ENCODE measurements around the gene CRACR2B.
A peak's percentile ranks its signal among the peaks of the same experiment; 100 is the strongest.

The CRACR2B gene

DNA sequence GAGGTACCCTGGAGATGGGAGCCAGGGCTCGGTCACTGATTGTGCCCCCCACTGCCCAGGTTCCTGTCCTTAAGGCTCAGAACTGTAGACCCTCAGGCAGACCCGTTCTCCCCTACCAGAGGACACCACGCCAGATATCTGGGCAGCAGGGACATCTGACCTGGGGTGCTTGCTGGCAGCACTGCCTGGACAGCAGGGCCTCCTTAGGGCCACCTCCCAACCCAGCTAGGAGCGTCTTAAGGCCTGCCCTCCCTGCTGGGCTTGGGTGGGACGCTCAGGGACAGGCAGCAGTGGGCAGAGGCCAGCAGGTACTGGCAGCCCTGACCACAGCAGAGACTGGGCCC, 11.5 kb downstream of the CRACR2B start:
- H3K9ac ChIP-seq (ENCODE audit: low read length): no peak overlapping the region
- H3K27ac ChIP-seq (ENCODE audit: low read depth, low read length): no peak overlapping the region
- H3K27me3 ChIP-seq (ENCODE audit: control insufficient read depth in 1 of 2, insufficient read depth in 2 of 2, low read length in 2 of 2): no peaks in the 10 kb centered on the region
- H3K9me3 ChIP-seq (ENCODE audit: low read length): no peaks in the 10 kb centered on the region
- H3K4me1 ChIP-seq (ENCODE audit: insufficient read depth, low read length): peaks cover 32% of the 10 kb centered on the region
- H3K36me3 ChIP-seq (ENCODE audit: insufficient read depth, low read length): peaks cover 32% of the 10 kb centered on the region
- H3K4me3 ChIP-seq (ENCODE audit: low read depth in 1 of 2, low read length in 2 of 2): no peak overlapping the region

DNA sequence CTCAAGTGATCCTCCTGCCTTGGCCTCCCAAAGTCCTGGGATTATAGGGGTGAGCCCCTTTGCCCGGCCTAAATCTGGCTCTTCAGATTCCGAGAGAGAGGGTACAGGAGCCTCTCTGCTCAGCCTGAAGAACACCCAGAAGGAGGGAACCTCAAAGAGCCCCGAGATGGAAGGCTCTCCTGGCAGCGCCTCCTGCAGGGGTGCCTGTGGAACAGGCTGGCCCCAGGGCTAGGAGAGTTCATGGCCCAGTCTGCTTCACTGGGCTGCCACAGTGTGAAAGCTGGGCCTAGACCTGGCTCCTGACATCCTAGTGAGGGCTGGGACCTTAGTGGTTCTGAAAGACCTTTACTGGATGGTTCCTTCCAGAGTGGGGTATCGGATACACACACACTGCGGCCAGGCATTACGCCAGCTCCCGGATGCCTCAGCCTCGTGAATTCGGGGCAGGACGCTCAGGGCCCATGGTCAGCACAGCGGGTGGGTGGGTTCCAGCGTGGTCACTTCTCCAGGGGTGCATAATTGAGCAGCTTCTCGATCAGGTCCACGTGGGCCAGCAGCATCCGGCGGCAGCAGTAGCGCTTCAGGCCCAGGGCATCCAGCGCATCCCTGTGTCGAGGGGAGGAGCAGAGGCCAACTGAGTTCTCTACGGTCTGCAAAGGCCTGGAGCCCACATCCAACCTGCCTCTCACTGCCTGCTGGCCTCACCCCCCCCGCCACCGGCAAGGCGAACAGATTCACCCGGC, 12.3 kb downstream of the CRACR2B start:
- Histone ChIP-seq H3K27me3 (ENCODE audit: control insufficient read depth in 1 of 2, insufficient read depth in 2 of 2, low read length in 2 of 2) (no peaks in the 10 kb centered on the region), H3K9ac (ENCODE audit: low read length) (no peak overlapping the region), H3K27ac (ENCODE audit: low read depth, low read length) (no peak overlapping the region), H3K4me1 (ENCODE audit: insufficient read depth, low read length) (peaks cover 31% of the 10 kb centered on the region), H3K36me3 (ENCODE audit: insufficient read depth, low read length) (peaks cover 32% of the 10 kb centered on the region), H3K4me3 (ENCODE audit: low read depth in 1 of 2, low read length in 2 of 2) (no peak overlapping the region), H3K9me3 (ENCODE audit: low read length) (no peaks in the 10 kb centered on the region)

DNA sequence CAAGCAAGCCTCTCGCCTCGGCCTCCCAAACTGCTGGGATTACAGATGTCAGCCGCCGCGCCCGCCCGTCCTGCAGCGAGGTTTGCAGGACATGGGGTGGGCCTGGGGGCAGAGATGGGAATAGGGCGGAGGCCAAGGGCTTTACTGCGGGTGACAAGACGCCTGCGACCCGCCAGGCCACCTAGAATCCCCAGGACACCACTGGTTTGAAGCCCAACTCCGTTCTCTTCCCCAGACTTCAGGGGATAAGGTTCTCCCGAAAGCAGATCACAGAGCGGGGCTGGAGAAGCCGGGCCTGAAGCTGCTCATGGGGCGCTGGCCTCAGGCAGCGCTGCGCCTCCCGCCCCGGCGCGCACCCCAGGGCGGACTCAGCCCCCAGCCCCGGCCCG, 14.3 kb downstream of the CRACR2B start:
- Histone ChIP-seq H3K36me3 (ENCODE audit: insufficient read depth, low read length) (peaks cover 23% of the 10 kb centered on the region), H3K27ac (ENCODE audit: low read depth, low read length) (peak overlapping the region; percentile 88), H3K4me1 (ENCODE audit: insufficient read depth, low read length) (peaks cover 31% of the 10 kb centered on the region), H3K9me3 (ENCODE audit: low read length) (no peaks in the 10 kb centered on the region), H3K4me3 (ENCODE audit: low read depth in 1 of 2, low read length in 2 of 2) (peak overlapping the region; percentile 76 to 100), H3K9ac (ENCODE audit: low read length) (peak overlapping the region; percentile 61), H3K27me3 (ENCODE audit: control insufficient read depth in 1 of 2, insufficient read depth in 2 of 2, low read length in 2 of 2) (no peaks in the 10 kb centered on the region)

DNA sequence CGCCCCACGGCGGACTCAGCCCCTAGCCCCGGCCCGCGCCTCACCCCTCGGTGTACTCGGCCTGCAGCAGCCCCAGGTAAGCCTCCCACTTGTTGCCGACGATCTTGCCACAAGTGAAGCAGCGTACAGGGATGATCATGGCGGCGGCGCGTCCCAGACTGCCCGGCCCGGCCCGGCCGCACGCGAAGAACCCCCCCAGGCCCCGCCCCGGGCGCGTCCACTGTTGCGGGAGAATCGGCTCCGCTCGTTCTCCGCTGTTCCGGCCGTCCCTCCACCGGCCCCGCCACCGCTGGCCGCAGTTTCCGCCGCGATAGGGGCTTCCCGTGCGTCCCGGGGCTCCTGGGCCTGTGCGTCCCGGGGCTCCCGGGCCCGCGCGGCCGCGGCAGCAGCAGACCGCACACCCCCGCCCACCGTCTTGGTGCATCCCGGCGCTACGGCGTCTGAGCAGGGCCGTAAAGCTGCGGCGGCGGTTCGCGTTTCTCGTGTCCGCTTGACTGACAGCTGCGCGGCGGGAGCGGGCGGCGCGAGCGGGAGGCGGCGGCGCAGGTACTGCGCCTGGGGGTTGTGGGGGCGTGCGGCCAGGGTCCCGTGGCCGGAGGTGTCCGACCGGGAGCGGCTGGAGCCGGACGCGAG, 14.8 kb downstream of the CRACR2B start, which contains the start of the genes POLR2L and TSPAN4:
Gene POLR2L, minus strand, starts transcription at position 160 of the 633 bp plus-strand sequence. Its CDS starts 21 bp downstream, at position 139.
Gene TSPAN4, plus strand, starts transcription at position 483 of the 633 bp plus-strand sequence. CDS start 7,453 bp downstream, outside the sequence.
- H3K9me3 ChIP-seq (ENCODE audit: low read length): no peaks in the 10 kb centered on the region
- peaks cover 18% of the 10 kb centered on the region for H3K36me3 ChIP-seq (ENCODE audit: insufficient read depth, low read length)
- peaks cover 31% of the 10 kb centered on the region for H3K4me1 ChIP-seq (ENCODE audit: insufficient read depth, low read length)
- H3K27ac ChIP-seq (ENCODE audit: low read depth, low read length): peak within 1 kb of the TSS; percentile 88
- H3K4me3 ChIP-seq (ENCODE audit: low read depth in 1 of 2, low read length in 2 of 2): peak within 1 kb of the TSS; percentile 76 to 100
- peak within 1 kb of the TSS; percentile 61 for H3K9ac ChIP-seq (ENCODE audit: low read length)
- H3K27me3 ChIP-seq (ENCODE audit: control insufficient read depth in 1 of 2, insufficient read depth in 2 of 2, low read length in 2 of 2): no peaks in the 10 kb centered on the region

DNA sequence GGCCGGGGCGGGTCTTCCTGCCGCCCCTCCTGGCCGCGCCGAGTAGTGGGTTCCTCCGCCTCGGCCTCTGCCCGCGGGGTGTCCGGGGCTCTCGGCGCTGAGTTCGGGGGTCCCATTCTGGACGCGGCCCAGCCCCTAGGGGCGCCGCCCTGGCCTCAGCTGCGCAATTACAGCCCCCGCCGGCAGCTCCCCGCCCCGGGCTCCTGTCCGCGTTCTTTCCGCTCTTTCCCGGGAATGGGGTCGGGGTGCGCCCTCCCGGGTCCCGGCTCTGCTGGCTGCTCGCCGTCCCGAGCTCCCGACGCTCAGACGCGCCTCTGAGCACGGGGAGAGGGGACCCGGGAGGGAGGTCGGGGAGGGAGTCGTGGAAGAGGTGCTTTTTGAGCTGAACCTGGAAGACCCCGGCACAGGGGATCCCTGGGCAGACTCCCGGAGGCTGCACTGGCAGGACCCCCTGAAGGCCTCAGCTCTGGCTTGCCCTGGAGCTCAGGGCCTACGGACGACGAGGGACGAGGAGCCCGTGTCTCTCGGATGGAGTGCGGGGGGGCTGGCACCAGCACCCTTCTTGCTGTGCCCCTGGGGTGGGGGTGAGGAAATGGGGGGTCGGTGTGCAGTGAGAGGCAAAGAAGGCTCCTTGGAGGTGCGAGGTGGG, 15.5 kb downstream of the CRACR2B start:
- Histone ChIP-seq H3K36me3 (ENCODE audit: insufficient read depth, low read length) (peaks cover 18% of the 10 kb centered on the region), H3K9me3 (ENCODE audit: low read length) (no peaks in the 10 kb centered on the region), H3K9ac (ENCODE audit: low read length) (peak overlapping the region; percentile 41), H3K27me3 (ENCODE audit: control insufficient read depth in 1 of 2, insufficient read depth in 2 of 2, low read length in 2 of 2) (peaks cover 0 to 4% of the 10 kb centered on the region in 2 donors), H3K4me3 (ENCODE audit: low read depth in 1 of 2, low read length in 2 of 2) (peak overlapping the region; percentile 76 to 100), H3K27ac (ENCODE audit: low read depth, low read length) (peak overlapping the region; percentile 88), H3K4me1 (ENCODE audit: insufficient read depth, low read length) (peaks cover 35% of the 10 kb centered on the region)

DNA sequence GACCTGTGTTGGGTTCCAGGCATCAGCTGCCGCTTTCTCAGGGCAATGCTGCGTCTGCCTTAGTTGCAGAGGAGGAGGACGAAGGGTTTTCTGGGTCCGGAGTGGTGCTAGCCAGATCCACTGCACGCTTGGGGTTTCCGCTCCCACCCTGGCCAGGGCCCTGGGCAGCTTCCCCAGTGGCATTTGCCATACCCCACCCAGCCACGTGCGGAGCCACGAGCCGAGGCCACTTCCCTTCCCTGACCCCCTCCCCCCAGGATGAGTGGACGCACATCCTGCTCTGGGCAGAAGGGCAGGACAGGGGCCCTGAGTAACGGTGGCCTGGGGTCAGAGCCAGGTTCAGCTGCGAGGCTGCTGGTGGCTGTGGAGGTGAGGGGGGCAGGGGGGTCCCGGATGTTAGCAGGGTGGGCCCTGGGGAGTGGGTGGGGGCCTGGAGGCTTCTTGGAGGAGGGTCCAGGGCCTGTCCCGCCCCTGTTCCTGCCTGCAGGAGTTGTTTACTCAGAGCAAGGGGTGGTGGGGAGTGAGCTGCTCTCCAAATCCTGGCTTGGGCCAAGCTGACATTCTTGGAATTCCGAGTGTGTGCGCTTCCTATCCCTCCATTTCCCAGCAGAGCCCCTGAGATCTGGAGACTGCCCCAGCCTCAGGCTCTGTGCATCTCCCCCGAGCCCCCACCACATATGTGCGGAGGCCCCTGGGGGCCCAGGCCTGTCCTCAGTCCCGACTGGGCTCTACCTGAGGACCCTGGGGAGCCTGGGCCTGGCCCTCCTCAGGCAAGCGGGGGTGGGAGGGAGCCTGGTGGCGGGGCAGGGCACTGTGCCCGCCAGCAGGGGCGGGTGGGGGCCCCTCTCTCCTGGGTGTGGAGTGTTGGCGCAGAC, 16.3 kb downstream of the CRACR2B start:
- peaks cover 0 to 11% of the 10 kb centered on the region in 2 donors for H3K27me3 ChIP-seq (ENCODE audit: control insufficient read depth in 1 of 2, insufficient read depth in 2 of 2, low read length in 2 of 2)
- peaks cover 11% of the 10 kb centered on the region for H3K36me3 ChIP-seq (ENCODE audit: insufficient read depth, low read length)
- peak overlapping the region; percentile 76 to 100 for H3K4me3 ChIP-seq (ENCODE audit: low read depth in 1 of 2, low read length in 2 of 2)
- H3K9ac ChIP-seq (ENCODE audit: low read length): peak overlapping the region; percentile 41
- peak overlapping the region; percentile 88 for H3K27ac ChIP-seq (ENCODE audit: low read depth, low read length)
- peaks cover 43% of the 10 kb centered on the region for H3K4me1 ChIP-seq (ENCODE audit: insufficient read depth, low read length)
- H3K9me3 ChIP-seq (ENCODE audit: low read length): no peaks in the 10 kb centered on the region

DNA sequence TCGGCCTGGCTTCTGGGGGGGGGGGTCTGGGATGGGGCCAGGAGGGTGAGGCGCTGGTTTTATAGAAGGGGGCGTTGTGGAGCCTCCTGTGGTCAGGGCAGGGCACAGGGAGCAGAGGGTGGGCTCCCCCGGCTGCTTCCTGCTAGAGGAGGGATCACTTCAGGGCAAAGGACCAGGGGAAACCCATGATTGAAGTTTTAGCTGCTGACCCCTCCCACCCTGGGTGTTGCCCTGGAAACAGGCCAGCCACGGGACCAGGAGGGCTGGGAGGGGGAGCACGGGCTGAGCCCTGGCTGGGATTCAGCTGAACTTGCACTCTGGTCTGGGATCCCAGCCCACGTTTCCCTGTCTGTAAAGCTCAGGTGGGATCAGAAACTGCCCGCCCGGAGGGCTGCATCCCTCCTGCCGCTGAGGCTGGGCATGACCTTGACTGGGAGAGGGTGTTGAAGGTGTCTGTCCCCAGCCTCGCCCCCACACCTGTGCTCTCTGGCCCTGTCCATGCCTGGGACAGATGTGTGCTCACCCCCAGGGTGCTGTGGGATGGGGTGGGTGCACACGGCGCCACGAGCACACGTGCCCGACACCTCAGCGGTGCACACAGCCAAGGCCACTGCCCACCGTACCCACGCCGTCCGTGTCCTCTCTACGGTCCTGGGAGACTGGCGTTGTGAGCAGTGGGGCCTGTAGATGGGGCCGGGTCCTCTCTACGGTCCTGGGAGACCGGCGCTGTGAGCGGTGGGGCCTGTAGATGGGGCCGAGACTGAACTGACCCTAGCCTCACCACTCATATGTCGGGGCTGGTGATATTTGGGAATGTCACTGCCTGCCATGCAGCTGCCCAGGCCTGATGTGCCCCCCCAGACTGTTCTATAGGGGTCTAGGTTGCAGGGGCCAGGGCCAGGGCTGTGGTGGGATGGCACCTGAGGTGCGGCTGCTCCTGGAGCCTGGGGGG, 17.2 kb downstream of the CRACR2B start:
- Histone ChIP-seq H3K4me1 (ENCODE audit: insufficient read depth, low read length) (peaks cover 46% of the 10 kb centered on the region), H3K27me3 (ENCODE audit: control insufficient read depth in 1 of 2, insufficient read depth in 2 of 2, low read length in 2 of 2) (peaks cover 0 to 14% of the 10 kb centered on the region in 2 donors), H3K9ac (ENCODE audit: low read length) (no peak overlapping the region), H3K4me3 (ENCODE audit: low read depth in 1 of 2, low read length in 2 of 2) (peak overlapping the region; percentile 39 to 100), H3K27ac (ENCODE audit: low read depth, low read length) (peak overlapping the region; percentile 88), H3K9me3 (ENCODE audit: low read length) (no peaks in the 10 kb centered on the region), H3K36me3 (ENCODE audit: insufficient read depth, low read length) (peaks cover 2% of the 10 kb centered on the region)

DNA sequence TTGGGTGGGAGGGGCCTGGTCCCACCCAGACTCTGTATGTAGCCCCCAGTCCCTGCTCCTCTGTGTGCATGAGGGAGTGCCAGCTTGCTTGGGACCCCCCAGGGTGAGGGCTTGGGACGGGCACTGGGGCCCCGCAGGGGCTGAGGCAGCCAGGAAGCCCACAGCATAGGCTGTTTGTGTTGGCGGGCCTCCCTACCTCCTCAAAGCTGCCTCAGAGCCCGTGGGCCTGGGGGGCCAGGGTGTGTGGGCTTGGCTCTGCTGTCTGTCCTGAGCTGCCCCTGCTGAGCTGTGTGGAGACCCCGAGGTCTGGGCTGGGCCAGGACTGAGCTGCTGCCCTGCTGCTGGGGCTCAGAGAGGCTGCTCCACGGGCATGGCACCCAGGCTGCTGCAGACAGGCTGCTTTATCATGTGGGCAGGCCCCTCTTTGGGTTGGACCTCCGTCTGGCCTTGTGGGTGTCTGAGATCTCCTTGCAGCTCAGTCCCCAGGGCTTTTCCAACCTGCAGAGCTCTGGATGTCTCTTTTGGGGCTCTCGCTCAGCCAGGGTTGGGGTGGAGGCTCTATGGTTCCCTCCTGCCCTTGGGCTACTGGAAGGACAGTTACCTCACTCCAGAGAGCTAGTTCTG, 18.3 kb downstream of the CRACR2B start:
- H3K27ac ChIP-seq (ENCODE audit: low read depth, low read length): no peak overlapping the region
- no peak overlapping the region for H3K4me3 ChIP-seq (ENCODE audit: low read depth in 1 of 2, low read length in 2 of 2)
- no peak overlapping the region for H3K9ac ChIP-seq (ENCODE audit: low read length)
- H3K27me3 ChIP-seq (ENCODE audit: control insufficient read depth in 1 of 2, insufficient read depth in 2 of 2, low read length in 2 of 2): peaks cover 0 to 23% of the 10 kb centered on the region in 2 donors
- no peaks in the 10 kb centered on the region for H3K9me3 ChIP-seq (ENCODE audit: low read length)
- peaks cover 36% of the 10 kb centered on the region for H3K4me1 ChIP-seq (ENCODE audit: insufficient read depth, low read length)
- peaks cover 2% of the 10 kb centered on the region for H3K36me3 ChIP-seq (ENCODE audit: insufficient read depth, low read length)

DNA sequence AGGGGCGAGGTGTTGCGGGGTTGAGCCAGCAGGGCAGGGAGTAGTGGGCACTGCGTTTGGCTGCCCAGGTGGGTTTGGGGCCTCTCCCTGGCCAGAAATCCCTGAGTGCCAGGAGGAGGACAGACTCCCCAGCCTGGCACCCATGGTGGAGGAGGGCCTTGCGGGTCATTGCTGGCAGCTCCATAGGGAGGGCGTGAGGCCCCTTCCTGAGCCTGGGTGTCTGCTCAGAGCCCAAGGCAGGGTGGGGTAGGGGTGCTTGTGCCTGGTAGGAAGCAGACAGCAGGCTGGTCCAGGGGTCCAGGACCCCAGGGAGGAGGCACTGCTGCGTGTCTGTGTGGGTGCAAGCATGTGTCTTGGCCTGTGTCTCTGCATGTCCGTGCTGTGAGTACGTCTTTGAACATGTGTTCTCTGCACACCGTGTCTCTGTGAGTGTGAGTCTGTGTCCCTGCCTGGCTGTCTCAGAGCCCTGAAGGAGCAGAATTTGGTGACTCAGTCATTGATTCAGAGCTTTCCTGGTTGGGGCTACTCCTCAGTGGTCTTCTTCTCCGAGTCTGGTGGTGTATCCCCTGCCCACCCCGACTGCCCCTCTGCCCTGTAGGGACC, 18.9 kb downstream of the CRACR2B start:
- H3K36me3 ChIP-seq (ENCODE audit: insufficient read depth, low read length): peaks cover 6% of the 10 kb centered on the region
- peaks cover 31% of the 10 kb centered on the region for H3K4me1 ChIP-seq (ENCODE audit: insufficient read depth, low read length)
- peaks cover 0 to 23% of the 10 kb centered on the region in 2 donors for H3K27me3 ChIP-seq (ENCODE audit: control insufficient read depth in 1 of 2, insufficient read depth in 2 of 2, low read length in 2 of 2)
- H3K27ac ChIP-seq (ENCODE audit: low read depth, low read length): no peak overlapping the region
- H3K4me3 ChIP-seq (ENCODE audit: low read depth in 1 of 2, low read length in 2 of 2): no peak overlapping the region
- no peak overlapping the region for H3K9ac ChIP-seq (ENCODE audit: low read length)
- no peaks in the 10 kb centered on the region for H3K9me3 ChIP-seq (ENCODE audit: low read length)
